HepG2 (cell line): ENCODE results near the gene NCBP3. TPM values are rescaled to one million over a fixed set of nuclear protein-coding genes. Genes with fewer than 3 reads are reported as not detected.

Experiments used
- ATAC-seq: fragments of 200-7000 bp; cut with Tn5 transposase; 3 replicates; pipeline ENCODE4 v1.9.1; 2020; ENCODE audit warnings: mild to moderate bottlenecking, moderate library complexity
- BruUV-seq: library from RNA; stranded (reverse); fragments of 400-500 nt; replicated peaks from 2 replicates; lab custom pipeline; 2021; lab: Mats Ljungman, UMichigan
- CTCF ChIA-PET: fragments of 300-600 bp; formaldehyde crosslinking; extraction: SDS; loops from one replicate; lab custom pipeline; 2021; ENCODE audit warnings: low total read pairs, inconsistent platforms, low intra/inter-chr PET ratio; lab: Yijun Ruan, JAX
- POLR2A ChIA-PET: fragments of 350-600 bp; sonication (Branson Sonifier 250); formaldehyde crosslinking; loops from one replicate; lab custom pipeline; 2020; ENCODE audit warnings: antibody characterized with exemption, inconsistent platforms; lab: Yijun Ruan, JAX
- DNase-seq: peaks from one replicate; pipeline ENCODE4 v3.0.0-alpha.2; 2015; ENCODE audit warnings: low spot score
- FAIRE-seq: peaks from 3 replicates; lab custom pipeline; 2011; peaks lifted over from hg19 to GRCh38; lab: Jason Lieb, UNC
- H2AFZ ChIP-seq: one replicate; pipeline ENCODE4 v1.6.1; 2011; ENCODE audit warnings: low read length, inconsistent platforms
- H3K27ac ChIP-seq: fragments of 300-600 bp; 3 replicates; pipeline ENCODE4 v1.8.0; 2011; ENCODE audit warnings: mixed run types, mild to moderate bottlenecking, mixed read lengths, low read length, inconsistent platforms; ENCODE audit not compliant: insufficient read depth; ENCODE audit errors: extremely low read length
- H3K27me3 ChIP-seq, 2 experiments: fragments of 200-600 bp in 1 of 2; 2 replicates in 1 of 2; 3 replicates in 1 of 2; pipeline versions ENCODE4 v1.6.0 to v1.8.0; 2011; ENCODE audit warnings: low read length in 2 of 2, mild to moderate bottlenecking in 2 of 2, moderate library complexity in 2 of 2, inconsistent platforms in 1 of 2; ENCODE audit not compliant: insufficient read depth in 2 of 2, control insufficient read depth in 1 of 2
- H3K36me3 ChIP-seq, 2 experiments: fragments of 200-600 bp in 1 of 2; replicated peaks in 1 of 2; 2 replicates in 1 of 2; 3 replicates in 1 of 2; pipeline versions ENCODE4 v1.5.1 to v1.8.0; 2011; ENCODE audit warnings: low read length in 2 of 2, inconsistent platforms in 1 of 2; ENCODE audit not compliant: insufficient read depth in 2 of 2, control insufficient read depth in 1 of 2
- H3K4me1 ChIP-seq: 2 replicates; pipeline ENCODE4 v1.5.1; 2012; ENCODE audit warnings: low read length, inconsistent platforms; ENCODE audit not compliant: insufficient read depth
- H3K4me2 ChIP-seq: 2 replicates; pipeline ENCODE4 v1.6.0; 2011; ENCODE audit warnings: low read depth, low read length, inconsistent platforms
- H3K4me3 ChIP-seq, 3 experiments: fragments of 200-600 bp in 1 of 3; sonication (generic), shearing (Covaris generic) in 1 of 3; replicated peaks in 1 of 3; 2 replicates each; pipeline ENCODE4 v1.5.1; 2011 to 2016; ENCODE audit warnings: low read length in 3 of 3, inconsistent platforms in 2 of 3, low read depth in 2 of 3, mild to moderate bottlenecking in 2 of 3, control low read depth in 1 of 3, mixed read lengths in 1 of 3; ENCODE audit not compliant: insufficient read depth in 1 of 3
- H3K79me2 ChIP-seq: one replicate; pipeline ENCODE4 v1.6.1; 2011; ENCODE audit warnings: low read length, inconsistent platforms; ENCODE audit not compliant: insufficient read depth
- H3K9ac ChIP-seq: 2 replicates; pipeline ENCODE4 v1.6.0; 2011; ENCODE audit warnings: mild to moderate bottlenecking, low read depth, low read length, inconsistent platforms; ENCODE audit not compliant: insufficient read depth
- H3K9me3 ChIP-seq: 2 replicates; pipeline ENCODE4 v1.5.1; 2012; ENCODE audit warnings: mild to moderate bottlenecking, low read length
- H4K20me1 ChIP-seq: 2 replicates; pipeline ENCODE4 v1.6.0; 2011; ENCODE audit warnings: inconsistent platforms, mild to moderate bottlenecking, low read length, moderate library complexity; ENCODE audit not compliant: insufficient read depth
- ISL2 ChIP-seq: sonication (generic); formaldehyde crosslinking; IDR thresholded peaks from 2 replicates; pipeline ENCODE4 v1.5.0; 2020; ENCODE audit warnings: missing genetic modification reagents
- MAZ ChIP-seq, 2 experiments: sonication (generic) in 1 of 2; formaldehyde crosslinking in 1 of 2; IDR thresholded peaks; 2 replicates each; pipeline versions ENCODE4 v1.5.0 to v1.6.1; 2012 to 2020; ENCODE audit warnings: low read depth in 2 of 2, mild to moderate bottlenecking in 2 of 2, borderline replicate concordance in 1 of 2, improper control_type of control experiment in 1 of 2, low read length in 1 of 2, missing genetic modification reagents in 1 of 2, moderate library complexity in 1 of 2
- MZF1 ChIP-seq: sonication (generic); formaldehyde crosslinking; IDR thresholded peaks from 2 replicates; pipeline ENCODE4 v1.8.1; 2023; ENCODE audit warnings: mild to moderate bottlenecking, missing genetic modification reagents, borderline replicate concordance
- NFKB2 ChIP-seq: sonication (generic); formaldehyde crosslinking; IDR thresholded peaks from 2 replicates; pipeline ENCODE4 v1.4.0; 2020; ENCODE audit warnings: missing genetic modification reagents, borderline replicate concordance
- NFKBIZ ChIP-seq: IDR thresholded peaks from 2 replicates; pipeline ENCODE4 v1.6.1; 2018; ENCODE audit warnings: missing genetic modification reagents, missing compliant biosample characterization
- REL ChIP-seq: sonication (generic); formaldehyde crosslinking; conservative IDR thresholded peaks from 2 replicates; pipeline ENCODE4 v1.8.0; 2022; ENCODE audit warnings: mild to moderate bottlenecking, missing genetic modification reagents, moderate library complexity
- SNRNP70 ChIP-seq: fragments of 200-400 bp; formaldehyde crosslinking; IDR thresholded peaks from 2 replicates; pipeline ENCODE4 v1.6.1; 2017; ENCODE audit warnings: mild to moderate bottlenecking, low read depth, low read length, moderate library complexity
- ZNF205 ChIP-seq: IDR thresholded peaks from 2 replicates; pipeline ENCODE4 v1.6.1; 2018; ENCODE audit warnings: missing biosample characterization, missing genetic modification reagents
- WGBS: methylation state at CpG from one replicate; pipeline ENCODE4 v1.1.6; 2017; ENCODE audit warnings: low lambda C conversion rate; 5-methylcytosine and 5-hydroxymethylcytosine counted together
- in situ Hi-C: cut with HindIII; loops from 2 replicates; pipeline ENCODE4 v1.10.0; 2017; ENCODE audit warnings: low pct_unique_long_range_greater_than_20kb; ENCODE audit not compliant: extremely low pct_ligation_motif_present
- intact Hi-C: fragments of 100-400 bp; cut with micrococcal nuclease; formaldehyde crosslinking; loops from one replicate; pipeline ENCODE4 v1.10.0; 2022; ENCODE audit not compliant: unreplicated experiment
- polyA plus RNA-seq, 8 experiments: library from polyadenylated mRNA; depleted of rRNA in 3 of 8; stranded (reverse) in 7 of 8; unstranded in 1 of 8; fragments of >200 nt; fragmentation: Illumina TruSeq in 4 of 8; extraction: Trizol in 4 of 8; gene quantifications; 2 replicates each; pipeline versions ENCODE4 v1.2.1 to v1.2.3, GENCODE V29; 2011 to 2016; ENCODE audit warnings: low read depth in 4 of 8, missing spikeins in 1 of 8, mixed read lengths in 1 of 8; ENCODE audit not compliant: insufficient read depth in 1 of 8
- total RNA-seq, 5 experiments: library from RNA; depleted of rRNA; stranded (reverse); fragments of >200 nt; fragmentation: Illumina TruSeq; extraction: Trizol; gene quantifications; 2 replicates each; pipeline ENCODE4 v1.2.3, GENCODE V29; 2016; ENCODE audit warnings: low read depth in 1 of 5
- TF ChIP-seq, protein P1 (sequence below): sonication (generic); formaldehyde crosslinking; IDR thresholded peaks from 2 replicates; pipeline ENCODE4 v1.8.0; 2022; ENCODE audit warnings: missing genetic modification reagents, mild to moderate bottlenecking, inconsistent platforms, borderline replicate concordance
- TF ChIP-seq, protein P2 (sequence below): fragments of 450-650 bp; IDR thresholded peaks from 2 replicates; pipeline ENCODE4 v1.6.1; 2017
- TF ChIP-seq, protein P3 (sequence below): sonication (generic); formaldehyde crosslinking; IDR thresholded peaks from 2 replicates; pipeline ENCODE4 v1.4.0; 2020; ENCODE audit warnings: missing genetic modification reagents

The NCBP3 gene
- total and polyA plus RNA-seq, 2 of the 13 experiments (the other 11 are each of a cell fraction or from before 2014, with no cell fraction given) = 19.5 to 24.8 TPM

DNA sequence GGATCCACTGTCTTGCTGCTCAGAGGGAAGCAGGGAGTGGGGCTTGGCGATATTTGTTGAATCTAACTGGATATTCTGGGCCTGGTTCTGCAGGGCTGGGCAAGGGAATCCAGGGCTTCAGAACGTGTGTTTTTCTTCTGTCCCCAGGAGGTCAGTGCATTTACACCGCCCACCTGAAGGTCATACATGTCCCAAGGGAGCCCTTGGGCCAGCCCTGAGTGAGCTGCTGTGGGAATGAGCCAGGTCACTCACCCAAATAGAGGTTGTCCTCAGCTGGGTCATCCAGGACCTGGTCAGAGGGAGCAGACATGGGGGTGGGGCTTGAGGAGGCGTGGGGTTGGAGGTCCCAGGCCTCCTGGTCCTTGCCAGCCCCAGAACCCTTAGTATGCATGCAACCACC, 36.2 kb upstream of the NCBP3 start:
- Histone ChIP-seq H3K9me3 (no peaks in the 10 kb centered on the region), H3K27ac (no peak overlapping the region), H4K20me1 (no peaks in the 10 kb centered on the region), H3K4me2 (no peak overlapping the region), H2AFZ (no peak overlapping the region), H3K4me1 (peaks cover 8% of the 10 kb centered on the region; the same call in 1 of the 2 replicates), H3K79me2 (no peaks in the 10 kb centered on the region), H3K27me3 (no peaks in the 10 kb centered on the region), H3K9ac (no peak overlapping the region), H3K4me3 (no peak overlapping the region), H3K36me3 (no peaks in the 10 kb centered on the region; a peak in 1 of 5 replicates)
- FAIRE-seq = no peak
- intact Hi-C loops (no loop called here), in situ Hi-C loops (no loop called here)
- no peak for DNase-seq
- no TSS peak for BruUV-seq
- POLR2A ChIA-PET = no interaction called here
- 83% methylated on average over 2 of the region's 4 CpGs for WGBS
- TF ChIP-seq, protein P1, sequence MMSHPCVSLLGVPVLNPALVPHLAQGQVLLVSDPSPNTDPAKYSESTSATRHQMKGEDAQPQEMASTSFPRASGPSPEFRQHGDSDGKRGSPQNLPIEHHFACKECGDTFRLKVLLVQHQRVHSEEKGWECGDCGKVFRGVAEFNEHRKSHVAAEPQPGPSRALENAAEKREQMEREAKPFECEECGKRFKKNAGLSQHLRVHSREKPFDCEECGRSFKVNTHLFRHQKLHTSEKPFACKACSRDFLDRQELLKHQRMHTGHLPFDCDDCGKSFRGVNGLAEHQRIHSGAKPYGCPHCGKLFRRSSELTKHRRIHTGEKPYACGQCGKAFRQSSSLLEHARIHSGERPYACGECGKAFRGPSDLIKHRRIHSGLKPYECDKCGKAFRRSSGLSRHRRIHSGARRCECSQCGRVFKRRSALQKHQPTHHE (CRISPR knock-in tag) = no peak
- no peak for TF ChIP-seq MZF1 (CRISPR knock-in tag)
- TF ChIP-seq SNRNP70 = no peak
- TF ChIP-seq NFKBIZ (CRISPR knock-in tag) = no peak
- TF ChIP-seq MAZ (IDR thresholded peaks at IDR 0.05; ENCODE audit: borderline replicate concordance, low read depth, low read length) = no peak
- TF ChIP-seq MAZ (CRISPR knock-in tag; IDR thresholded peaks at IDR 0.05; ENCODE audit: low read depth) = no peak
- TF ChIP-seq ISL2 (CRISPR knock-in tag) = no peak
- no peak for TF ChIP-seq REL
- TF ChIP-seq, protein P2, sequence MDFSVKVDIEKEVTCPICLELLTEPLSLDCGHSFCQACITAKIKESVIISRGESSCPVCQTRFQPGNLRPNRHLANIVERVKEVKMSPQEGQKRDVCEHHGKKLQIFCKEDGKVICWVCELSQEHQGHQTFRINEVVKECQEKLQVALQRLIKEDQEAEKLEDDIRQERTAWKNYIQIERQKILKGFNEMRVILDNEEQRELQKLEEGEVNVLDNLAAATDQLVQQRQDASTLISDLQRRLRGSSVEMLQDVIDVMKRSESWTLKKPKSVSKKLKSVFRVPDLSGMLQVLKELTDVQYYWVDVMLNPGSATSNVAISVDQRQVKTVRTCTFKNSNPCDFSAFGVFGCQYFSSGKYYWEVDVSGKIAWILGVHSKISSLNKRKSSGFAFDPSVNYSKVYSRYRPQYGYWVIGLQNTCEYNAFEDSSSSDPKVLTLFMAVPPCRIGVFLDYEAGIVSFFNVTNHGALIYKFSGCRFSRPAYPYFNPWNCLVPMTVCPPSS = no peak
- TF ChIP-seq, protein P3, sequence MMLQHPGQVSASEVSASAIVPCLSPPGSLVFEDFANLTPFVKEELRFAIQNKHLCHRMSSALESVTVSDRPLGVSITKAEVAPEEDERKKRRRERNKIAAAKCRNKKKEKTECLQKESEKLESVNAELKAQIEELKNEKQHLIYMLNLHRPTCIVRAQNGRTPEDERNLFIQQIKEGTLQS = no peak
- TF ChIP-seq ZNF205 (CRISPR knock-in tag) = no peak
- no peak for TF ChIP-seq NFKB2 (CRISPR knock-in tag)
- CTCF ChIA-PET = no interaction called here
- ATAC-seq = no peak
